SHP77 (cell line): ENCODE measurements around the gene FUT9.
A peak's percentile ranks its signal among the peaks of the same experiment; 100 is the strongest.

Experiments used
- DNase-seq, 2 experiments: peaks; one replicate each; lab custom pipeline; 2025; lab: John Stamatoyannopoulos, UW

The FUT9 gene

DNA sequence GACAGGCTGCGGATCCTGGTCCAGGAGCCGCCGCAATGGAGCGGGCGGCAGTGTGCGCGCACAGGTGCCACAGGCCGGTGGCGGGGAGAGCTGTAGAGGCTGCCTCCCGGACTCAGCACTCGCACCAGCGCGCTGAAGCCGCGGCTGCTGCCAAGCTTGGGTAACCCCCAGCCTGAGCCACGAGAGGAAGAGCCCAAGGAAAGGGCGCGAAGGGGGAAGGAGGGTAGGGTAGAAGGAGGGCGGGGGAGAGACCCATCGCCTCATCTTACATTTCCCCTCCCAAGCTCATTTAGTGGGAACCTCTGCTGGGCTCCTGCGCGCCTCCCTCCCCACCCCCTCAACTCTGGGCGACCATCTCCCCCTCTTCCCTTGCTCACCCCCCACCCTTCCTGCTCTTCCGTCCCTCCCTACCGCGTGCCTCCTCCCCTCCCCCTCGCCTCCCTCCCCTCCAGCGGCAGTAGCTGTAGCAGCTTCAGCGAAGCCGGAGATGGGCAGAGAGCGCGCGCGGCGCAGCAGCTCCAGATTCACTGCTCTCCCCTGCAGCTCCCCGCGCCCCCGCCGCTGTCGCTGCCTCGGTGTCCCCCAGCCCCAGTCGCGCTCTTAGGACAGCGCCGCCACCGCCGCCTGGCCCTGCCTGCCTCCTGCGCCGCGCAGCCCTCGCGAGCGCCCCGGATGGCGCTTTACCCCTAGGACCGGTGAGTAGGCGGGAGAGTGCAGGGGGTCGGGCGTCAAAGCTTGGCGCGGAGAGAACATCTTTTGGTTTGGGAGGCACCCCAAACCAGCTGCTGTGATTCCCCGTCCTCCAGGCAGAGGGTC lies at the start of gene FUT9:
FUT9 (plus strand) TSS at position 457 of the 816 bp plus-strand sequence. CDS start 187,182 bp downstream, outside the sequence.
- peak; percentile 86 to 87 for DNase-seq

- no peak for DNase-seq
Measured at GRCh38 chr6:95967594-95967993, 48.2 kb upstream of the FUT9 start.

- DNase-seq = no peak
Measured at GRCh38 chr6:95973976-95974375, 41.8 kb upstream of the FUT9 start.

DNA sequence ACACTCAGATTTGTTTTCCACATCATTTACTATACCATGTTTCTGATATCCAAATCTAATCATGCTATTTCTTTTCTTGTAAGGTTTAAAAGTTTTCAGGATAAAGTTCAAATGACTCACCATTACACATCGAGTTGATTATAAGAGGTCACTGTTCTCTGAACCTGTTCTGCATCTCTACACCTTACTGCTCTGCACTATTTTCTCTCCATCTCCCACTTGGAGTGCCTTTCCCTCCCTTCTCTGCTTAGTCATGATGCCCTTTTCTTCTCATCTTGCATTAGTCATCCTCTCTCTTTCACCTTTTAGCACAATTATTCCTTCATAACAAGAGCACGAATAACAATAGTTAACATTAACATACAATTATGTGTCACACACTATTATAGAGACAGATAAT lies 37.5 kb upstream of the FUT9 start:
- DNase-seq = no peak

DNA sequence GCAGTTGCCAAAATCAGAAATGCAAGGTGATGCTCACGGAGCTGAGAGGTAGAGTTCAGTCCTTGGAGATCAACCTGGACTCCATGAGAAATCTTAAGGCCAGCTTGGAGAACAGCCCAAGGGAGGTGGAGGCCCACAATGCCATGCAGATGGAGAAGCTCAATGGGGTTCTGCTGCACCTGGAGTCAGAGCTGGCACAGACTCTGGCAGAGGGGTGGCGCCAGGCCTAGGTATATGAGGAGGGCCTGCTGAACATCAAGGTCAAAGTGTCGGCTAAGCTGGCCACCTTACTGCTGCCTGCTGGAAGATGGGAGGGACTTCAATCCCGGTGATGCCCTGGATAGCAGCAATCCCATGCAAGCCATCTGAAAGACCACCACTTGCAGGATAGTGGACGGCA lies 23.9 kb upstream of the FUT9 start:
- no peak for DNase-seq

DNA sequence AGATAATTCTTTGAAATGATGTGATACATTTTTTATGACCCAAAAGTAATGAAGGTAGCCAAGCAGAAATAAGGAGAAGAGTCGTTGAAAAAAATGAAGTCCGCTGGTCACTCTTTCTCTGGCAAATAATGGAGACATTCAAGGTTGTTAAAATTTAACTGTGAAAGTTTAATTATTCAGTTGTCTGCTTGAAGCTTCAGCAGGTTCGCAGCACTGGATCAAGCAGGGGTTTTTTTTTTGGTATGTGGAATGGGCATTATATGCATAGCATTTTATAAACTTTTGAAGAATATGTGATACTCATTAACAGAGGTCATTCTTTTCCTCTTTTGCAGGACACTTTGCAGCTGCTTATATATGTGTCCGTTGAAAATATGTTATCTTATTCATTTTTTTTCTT lies 21.6 kb upstream of the FUT9 start:
- DNase-seq = no peak

DNA sequence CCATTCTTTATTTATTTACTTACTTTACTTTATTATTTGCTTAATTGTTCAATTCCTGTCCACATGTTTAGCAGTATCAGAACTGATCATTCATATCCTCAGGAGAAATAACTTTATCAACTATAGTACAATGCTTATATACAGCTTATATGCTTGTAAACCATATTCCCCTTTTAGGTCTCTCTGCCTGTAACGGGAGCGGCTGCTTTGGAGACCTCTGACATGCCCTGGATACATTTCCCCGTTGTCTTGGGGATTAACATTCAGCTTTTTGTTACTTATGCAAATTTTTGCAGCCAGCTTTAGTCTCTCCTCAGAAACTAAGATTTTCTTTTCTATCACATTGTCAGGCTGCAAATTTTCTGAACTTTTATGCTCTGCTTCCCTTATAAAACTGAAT lies 17.6 kb upstream of the FUT9 start:
- DNase-seq = no peak

GRCh38 chr6:96001891-96002575 lies 13.7 kb upstream of the FUT9 start:
- DNase-seq = no peak

DNA sequence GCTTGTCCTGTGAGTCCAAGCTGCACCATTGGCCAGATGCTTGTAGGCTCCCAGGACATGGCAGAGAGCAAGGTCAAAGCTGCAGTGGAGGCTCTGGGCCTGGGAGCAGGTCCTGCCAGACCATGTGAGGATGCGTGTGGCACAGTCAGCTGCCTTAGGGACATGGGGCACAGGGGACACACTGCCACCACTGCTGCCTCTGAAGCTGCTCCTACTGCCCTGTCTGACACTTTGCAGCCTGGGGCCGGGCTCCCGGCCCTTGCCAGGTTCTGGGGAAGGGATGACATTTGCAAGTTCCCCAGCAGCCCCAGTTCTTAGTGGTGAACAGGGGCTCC lies 13.2 kb upstream of the FUT9 start:
- DNase-seq = no peak

DNA sequence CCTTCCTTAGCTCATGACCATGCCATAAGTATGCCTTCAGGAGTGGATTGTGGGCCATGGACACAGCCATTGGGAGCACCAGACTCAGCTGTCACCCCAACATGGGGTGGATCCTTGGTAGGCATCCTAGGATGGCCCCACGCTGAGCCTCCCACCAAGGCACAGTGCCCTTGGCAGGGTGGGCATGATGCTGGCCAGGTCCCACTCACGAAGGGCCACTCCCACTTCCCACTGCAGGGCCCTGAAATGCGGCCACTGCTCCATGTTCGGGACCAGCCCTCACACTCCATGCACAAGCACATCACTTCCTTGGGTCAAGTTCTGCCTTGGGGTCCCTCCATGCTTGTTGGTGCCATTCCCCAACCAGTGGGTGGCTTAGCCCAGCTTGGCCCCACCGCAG lies 12.9 kb upstream of the FUT9 start:
- DNase-seq = no peak

DNA sequence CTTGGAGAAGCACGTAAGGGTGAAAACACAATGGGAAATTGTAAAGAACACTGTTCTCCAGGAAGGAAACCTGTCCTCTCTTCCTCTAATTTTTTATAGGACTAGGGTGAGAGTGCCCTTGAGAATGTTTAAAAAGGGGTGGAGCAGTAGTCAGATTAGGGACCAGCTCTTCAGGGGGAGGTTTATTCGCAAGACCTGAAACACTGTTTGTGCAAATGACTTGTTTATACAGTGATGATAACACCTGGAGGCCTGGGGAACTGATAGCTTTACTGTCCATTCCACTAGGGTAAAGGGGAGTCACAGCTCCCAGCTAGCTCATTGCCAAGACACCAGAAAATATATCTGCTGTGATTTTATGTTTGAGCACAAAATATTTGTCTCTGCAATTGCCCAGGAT lies 8.1 kb upstream of the FUT9 start:
- no peak for DNase-seq

- DNase-seq = no peak
Measured at GRCh38 chr6:96013531-96013930, 2.2 kb upstream of the FUT9 start.

GRCh38 chr6:96014846-96015517 lies 792 bp upstream of the FUT9 start:
- DNase-seq = peak; percentile 75 to 79

DNA sequence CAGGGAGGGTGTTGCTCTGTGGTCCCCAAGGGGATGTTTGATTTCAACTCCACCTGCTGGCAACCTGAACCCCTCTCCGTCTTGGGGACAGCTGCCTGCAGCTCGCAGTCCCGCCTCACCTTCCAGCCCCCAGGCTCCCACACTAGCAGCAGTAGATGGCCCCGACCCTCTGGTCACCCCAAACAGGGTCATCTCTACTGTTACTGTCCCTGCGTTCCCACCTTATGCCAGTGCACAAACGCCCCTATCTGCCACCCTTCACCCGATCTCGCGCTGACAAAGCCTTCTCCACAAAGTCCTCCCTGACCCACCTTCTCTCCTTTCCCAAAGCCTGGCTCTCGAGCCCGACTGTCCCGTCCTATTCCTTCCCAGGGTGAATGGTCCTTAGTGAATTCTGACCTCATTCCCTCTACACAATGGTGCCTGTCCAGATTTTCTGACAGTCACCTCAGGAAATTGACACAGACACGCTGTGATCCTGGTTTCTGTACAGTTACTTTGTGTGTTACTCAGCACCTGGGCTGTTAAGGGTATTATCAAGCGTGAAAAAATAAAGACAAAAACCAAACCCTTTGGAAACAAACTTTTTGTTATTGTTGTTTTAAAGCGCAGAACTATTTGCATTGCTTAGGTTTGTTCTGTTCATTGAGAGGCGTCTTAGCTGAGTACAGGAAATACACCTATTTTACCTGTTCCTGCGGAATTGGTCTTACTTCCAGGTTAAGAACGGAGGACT lies 728 bp downstream of the FUT9 start:
- peak; percentile 28 to 39 for DNase-seq

DNA sequence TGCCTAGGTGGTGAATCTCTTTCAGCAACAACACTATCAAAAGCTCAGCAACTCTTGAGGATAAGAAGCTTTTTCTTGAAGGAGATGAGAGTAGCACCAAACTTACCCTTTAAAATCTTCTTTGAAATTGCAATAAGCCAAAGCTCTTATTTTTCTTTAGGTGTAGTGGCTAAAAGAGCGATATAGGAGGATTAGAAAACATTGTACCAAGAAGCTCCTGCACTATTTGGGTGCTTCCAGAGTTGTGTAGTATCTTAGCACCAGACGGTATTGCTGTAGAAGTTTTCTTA lies 1.2 kb downstream of the FUT9 start:
- DNase-seq = no peak

DNA sequence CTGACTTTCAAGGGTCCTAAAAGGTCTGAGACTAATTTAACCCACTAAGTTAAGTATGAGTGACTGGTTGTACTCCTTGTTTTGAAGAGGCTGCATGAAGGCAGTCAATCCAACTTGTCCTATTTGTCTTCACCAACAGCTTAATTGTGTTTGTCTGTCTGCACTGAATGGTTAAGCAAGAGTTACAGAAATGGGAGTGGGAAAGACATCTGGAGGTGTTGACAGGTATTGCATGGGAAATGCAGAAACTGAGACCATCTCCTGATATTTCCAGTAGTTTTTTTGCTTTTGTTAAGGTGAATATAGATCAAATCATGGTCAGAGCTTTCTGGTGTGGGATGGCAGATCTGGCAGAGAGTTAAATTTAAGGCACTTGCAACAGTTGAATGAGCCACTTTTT lies 6.5 kb downstream of the FUT9 start:
- DNase-seq = no peak

DNA sequence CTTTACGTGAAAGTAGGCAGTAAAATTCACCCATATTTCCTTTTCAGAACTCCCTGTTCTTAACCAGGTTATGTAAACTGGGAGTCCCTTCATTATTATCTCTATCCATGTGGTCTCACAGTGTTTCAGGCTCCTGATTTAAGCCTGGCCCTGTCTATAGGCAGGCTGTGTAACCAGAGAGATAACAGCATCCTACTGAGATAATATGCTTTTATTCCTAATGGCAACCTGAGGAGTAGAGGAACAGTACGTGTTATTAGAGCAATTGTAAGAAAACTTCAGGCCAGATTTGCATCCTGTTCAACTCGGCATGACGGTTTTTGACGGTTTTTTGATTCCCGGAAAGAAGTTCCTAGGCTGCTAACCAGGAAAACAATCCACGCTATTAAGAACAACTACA lies 16.9 kb downstream of the FUT9 start:
- DNase-seq = no peak

- no peak for DNase-seq
Measured at GRCh38 chr6:96051555-96051954, 35.8 kb downstream of the FUT9 start.

DNA sequence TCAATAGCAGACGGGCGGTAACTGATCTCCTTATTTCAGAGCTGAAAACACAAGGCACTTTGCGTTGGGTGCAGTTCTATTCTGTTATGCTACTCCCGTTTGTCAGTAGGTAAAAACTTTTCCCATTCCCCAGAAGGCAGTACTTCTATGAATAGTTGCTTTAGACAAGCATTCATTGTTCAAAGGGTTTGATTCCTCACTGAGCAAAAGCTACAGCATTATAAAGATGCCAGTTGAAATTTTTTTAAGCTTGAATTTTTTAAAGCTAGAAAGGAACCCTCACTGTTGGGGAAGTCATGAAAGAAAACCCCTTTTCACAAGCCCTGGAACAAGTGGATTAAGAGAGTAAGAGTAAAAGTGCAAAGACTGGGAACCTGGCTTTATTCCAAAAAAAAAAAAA lies 42.3 kb downstream of the FUT9 start:
- DNase-seq = no peak

DNA sequence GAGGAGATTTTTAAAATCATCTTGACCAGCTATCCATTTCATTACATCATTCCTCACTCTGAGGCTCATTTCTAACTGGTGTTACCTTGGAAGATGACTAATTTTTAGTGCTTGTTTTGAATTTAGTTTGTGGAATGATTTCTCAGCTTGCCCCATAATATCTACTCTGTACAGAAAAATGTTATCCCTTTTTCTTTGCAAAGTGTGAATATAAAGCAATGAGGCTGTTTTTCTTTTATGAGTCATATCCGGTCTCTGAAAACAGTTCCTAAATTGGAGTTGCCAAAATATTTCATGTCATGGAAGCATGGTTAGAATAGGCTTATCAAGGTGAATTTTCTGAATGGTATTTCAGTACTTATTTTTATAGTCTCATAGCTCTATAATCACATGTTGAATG lies 43.8 kb downstream of the FUT9 start:
- no peak for DNase-seq

DNA sequence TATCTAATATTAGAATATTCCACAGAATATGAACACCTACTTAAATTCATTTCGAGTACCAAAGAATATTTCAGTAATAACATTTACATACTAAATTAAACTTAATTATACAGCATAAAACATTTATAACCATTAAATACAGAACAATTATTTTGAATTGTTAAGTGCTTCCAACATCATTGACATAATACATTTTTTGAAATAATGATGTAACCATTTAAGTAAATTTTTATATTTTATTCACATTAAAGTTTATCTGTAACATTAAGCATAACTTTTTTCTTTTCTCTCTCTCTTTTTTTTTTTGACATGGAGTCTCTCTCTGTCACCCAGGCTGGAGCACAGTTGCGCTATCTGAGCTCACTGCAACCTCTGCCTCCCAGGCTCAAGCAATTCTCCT lies 44.5 kb downstream of the FUT9 start:
- DNase-seq = no peak

- DNase-seq = no peak
Measured at GRCh38 chr6:96065213-96065612, 49.4 kb downstream of the FUT9 start.

GRCh38 chr6:96066376-96066775 lies 50.6 kb downstream of the FUT9 start:
- DNase-seq = no peak
